Measurements from ENCODE around the gene PLXND1.
"Not testable (repeated sequence)": the region's sequence is repeated elsewhere in the genome, so short reads cannot be mapped to it uniquely, and the experiment has no call there.

PLXND1 gene

GRCh38 chr3:129606636-129607390 lies at the start of gene PLXND1:
TSS of gene PLXND1 (minus strand) at chr3:129606676. CDS start at chr3:129606639, 37 bp downstream.
- no peak for DNase-seq

GRCh38 chr3:129655291-129655700 lies 48.8 kb upstream of the PLXND1 start:
- no peak for DNase-seq

- no peak for DNase-seq
These were observed 47.7 kb upstream of the PLXND1 start for GRCh38 chr3:129654131-129654530.

- no peak for DNase-seq
These were observed 46.5 kb upstream of the PLXND1 start for GRCh38 chr3:129653019-129653418.

GRCh38 chr3:129651435-129652202 lies 45.1 kb upstream of the PLXND1 start:
- no peak for DNase-seq

- peak; percentile 38 for DNase-seq
These were observed 43.9 kb upstream of the PLXND1 start for GRCh38 chr3:129650256-129650872.

- no peak for DNase-seq
These were observed 41.9 kb upstream of the PLXND1 start for GRCh38 chr3:129648391-129648790.

- DNase-seq, result no peak
These were observed 38.8 kb upstream of the PLXND1 start for GRCh38 chr3:129645286-129645685.

- DNase-seq, result no peak
These were observed 38.4 kb upstream of the PLXND1 start for GRCh38 chr3:129644836-129645235.

- not testable (repeated sequence) for DNase-seq
These were observed 35.2 kb upstream of the PLXND1 start for GRCh38 chr3:129641567-129642260.

GRCh38 chr3:129640985-129641384 lies 34.5 kb upstream of the PLXND1 start:
- not testable (repeated sequence) for DNase-seq

- no peak for DNase-seq
These were observed 32.0 kb upstream of the PLXND1 start for GRCh38 chr3:129638481-129638880.

- no peak for DNase-seq
These were observed 29.6 kb upstream of the PLXND1 start for GRCh38 chr3:129636082-129636481.

- DNase-seq, result no peak
These were observed 29.2 kb upstream of the PLXND1 start for GRCh38 chr3:129635656-129636055.

GRCh38 chr3:129633751-129634481 lies 27.4 kb upstream of the PLXND1 start:
- DNase-seq, result no peak

- no peak for DNase-seq
These were observed 26.5 kb upstream of the PLXND1 start for GRCh38 chr3:129632977-129633376.

GRCh38 chr3:129632556-129632955 lies 26.1 kb upstream of the PLXND1 start:
- no peak for DNase-seq

GRCh38 chr3:129632056-129632455 lies 25.6 kb upstream of the PLXND1 start:
- no peak for DNase-seq

- DNase-seq, result no peak
These were observed 22.5 kb upstream of the PLXND1 start for GRCh38 chr3:129629011-129629410.

GRCh38 chr3:129628169-129628522 lies 21.7 kb upstream of the PLXND1 start:
- no peak for DNase-seq

GRCh38 chr3:129627350-129628168 lies 21.1 kb upstream of the PLXND1 start:
- DNase-seq, result no peak

Measured in amniotic stem cell (primary cell).